Activated T-helper 2 cell treated with anti-CD3 and anti-CD28 coated beads, Interferon-gamma antibody, Interleukin-2, Interleukin-4, amounts not matched to agents 10 μg/mL and 5 μg/mL and 100 μg/mL, durations not matched to agents 14 hours and 24 hours and 36 hours (primary cell): ENCODE data around the gene PRPF6. TPM values are rescaled to one million over a fixed set of nuclear protein-coding genes. Genes with fewer than 3 reads are reported as not detected.
A peak's percentile ranks its signal among the peaks of the same experiment; 100 is the strongest.

Experiments used
- DNase-seq: peaks from one replicate; pipeline ENCODE4 v3.0.0; 2021; ENCODE audit warnings: low spot score
- H3K27ac Mint-ChIP-seq: one replicate; pipeline ENCODE4 v1.8.0; 2021; ENCODE audit warnings: mixed read lengths
- H3K27me3 Mint-ChIP-seq: one replicate; pipeline ENCODE4 v1.8.0; 2021; ENCODE audit warnings: low read depth, mixed read lengths
- H3K36me3 Mint-ChIP-seq: one replicate; pipeline ENCODE4 v1.8.0; 2021; ENCODE audit warnings: low read depth, mixed read lengths
- H3K4me1 Mint-ChIP-seq: one replicate; pipeline ENCODE4 v1.8.0; 2021; ENCODE audit warnings: low read depth, mixed read lengths
- H3K4me3 Mint-ChIP-seq: one replicate; pipeline ENCODE4 v1.8.0; 2021; ENCODE audit warnings: low read depth, mild to moderate bottlenecking, moderate library complexity, mixed read lengths
- H3K9me3 Mint-ChIP-seq: one replicate; pipeline ENCODE4 v1.8.0; 2021; ENCODE audit warnings: mixed read lengths
- intact Hi-C: fragments of 100-400 bp; cut with micrococcal nuclease; formaldehyde crosslinking; loops from one replicate; pipeline ENCODE4 v1.15.1; 2023
- total RNA-seq: library from RNA; stranded (reverse); gene quantifications from 2 replicates; pipeline ENCODE4 v1.2.3, GENCODE V29; 2022

PRPF6 gene
- 68.9 and 70.3 TPM in 2 replicates for total RNA-seq

- Mint-ChIP-seq H3K36me3 (peaks cover 48% of the 10 kb centered on the region), H3K9me3 (no peaks in the 10 kb centered on the region), H3K27ac (peak within 1 kb of the TSS; percentile 99), H3K4me1 (peaks cover 55% of the 10 kb centered on the region), H3K4me3 (peak within 1 kb of the TSS; percentile 96), H3K27me3 (no peaks in the 10 kb centered on the region)
- intact Hi-C loops = loop anchor here (1.0 to 5.0 kb wide), 7 partner anchors 24 to 444 kb away; partner anchors contain the start of genes PTK6, RGS19, RTEL1 and TCEA2
- peak; percentile 93 for DNase-seq
Measured at GRCh38 chr20:63980806-63981728, at the start of gene PRPF6. Gene PRPF6, plus strand, starts transcription at chr20:63981132. Its CDS starts 114 bp downstream, at chr20:63981246.

- Mint-ChIP-seq H3K4me3 (no peak overlapping the region), H3K4me1 (no peaks in the 10 kb centered on the region), H3K27ac (no peak overlapping the region), H3K27me3 (no peaks in the 10 kb centered on the region), H3K36me3 (peaks cover 68% of the 10 kb centered on the region), H3K9me3 (no peaks in the 10 kb centered on the region)
- DNase-seq = no peak
- intact Hi-C loops = no loop called here
Measured at GRCh38 chr20:63931735-63932134, 49.2 kb upstream of the PRPF6 start.

- intact Hi-C loops = no loop called here
- no peak overlapping the region for H3K27ac Mint-ChIP-seq
- H3K36me3 Mint-ChIP-seq = peaks cover 61% of the 10 kb centered on the region
- H3K4me1 Mint-ChIP-seq = no peaks in the 10 kb centered on the region
- H3K4me3 Mint-ChIP-seq = no peak overlapping the region
- DNase-seq = no peak
- H3K9me3 Mint-ChIP-seq = no peaks in the 10 kb centered on the region
- no peaks in the 10 kb centered on the region for H3K27me3 Mint-ChIP-seq
Measured at GRCh38 chr20:63932606-63933160, 48.2 kb upstream of the PRPF6 start.

- intact Hi-C loops = no loop called here
Measured at GRCh38 chr20:63933646-63934045, 47.3 kb upstream of the PRPF6 start.

GRCh38 chr20:63934271-63935068, 46.5 kb upstream of the PRPF6 start:
- no peaks in the 10 kb centered on the region for H3K27me3 Mint-ChIP-seq
- DNase-seq = no peak
- intact Hi-C loops = no loop called here
- H3K27ac Mint-ChIP-seq = no peak overlapping the region
- H3K4me3 Mint-ChIP-seq = no peak overlapping the region
- peaks cover 48% of the 10 kb centered on the region for H3K36me3 Mint-ChIP-seq
- H3K9me3 Mint-ChIP-seq = no peaks in the 10 kb centered on the region
- no peaks in the 10 kb centered on the region for H3K4me1 Mint-ChIP-seq

More at GRCh38 chr20:63933646-63934045, 47.3 kb upstream of the PRPF6 start:
- H3K9me3 Mint-ChIP-seq = no peaks in the 10 kb centered on the region
- no peak overlapping the region for H3K4me3 Mint-ChIP-seq
- DNase-seq = no peak
- H3K27me3 Mint-ChIP-seq = no peaks in the 10 kb centered on the region
- H3K36me3 Mint-ChIP-seq = peaks cover 53% of the 10 kb centered on the region
- no peaks in the 10 kb centered on the region for H3K4me1 Mint-ChIP-seq
- no peak overlapping the region for H3K27ac Mint-ChIP-seq

- intact Hi-C loops = no loop called here
Measured at GRCh38 chr20:63935447-63935846, 45.5 kb upstream of the PRPF6 start.

GRCh38 chr20:63937596-63937995, 43.3 kb upstream of the PRPF6 start:
- no peak overlapping the region for H3K4me3 Mint-ChIP-seq
- peaks cover 6% of the 10 kb centered on the region for H3K4me1 Mint-ChIP-seq
- H3K27me3 Mint-ChIP-seq = no peaks in the 10 kb centered on the region
- no peak for DNase-seq
- no peak overlapping the region for H3K27ac Mint-ChIP-seq
- H3K36me3 Mint-ChIP-seq = peaks cover 31% of the 10 kb centered on the region
- intact Hi-C loops = no loop called here
- no peaks in the 10 kb centered on the region for H3K9me3 Mint-ChIP-seq

More at GRCh38 chr20:63935447-63935846, 45.5 kb upstream of the PRPF6 start:
- H3K4me1 Mint-ChIP-seq = no peaks in the 10 kb centered on the region
- H3K27me3 Mint-ChIP-seq = no peaks in the 10 kb centered on the region
- H3K36me3 Mint-ChIP-seq = peaks cover 43% of the 10 kb centered on the region
- no peak overlapping the region for H3K4me3 Mint-ChIP-seq
- H3K9me3 Mint-ChIP-seq = no peaks in the 10 kb centered on the region
- no peak overlapping the region for H3K27ac Mint-ChIP-seq
- DNase-seq = no peak

- no peak overlapping the region for H3K4me3 Mint-ChIP-seq
- intact Hi-C loops = no loop called here
- no peaks in the 10 kb centered on the region for H3K9me3 Mint-ChIP-seq
- no peaks in the 10 kb centered on the region for H3K27me3 Mint-ChIP-seq
- no peak for DNase-seq
- no peak overlapping the region for H3K27ac Mint-ChIP-seq
- H3K36me3 Mint-ChIP-seq = peaks cover 32% of the 10 kb centered on the region
- peaks cover 6% of the 10 kb centered on the region for H3K4me1 Mint-ChIP-seq
Measured at GRCh38 chr20:63939061-63939935, 41.6 kb upstream of the PRPF6 start.

- Mint-ChIP-seq H3K9me3 (no peaks in the 10 kb centered on the region), H3K27me3 (no peaks in the 10 kb centered on the region), H3K27ac (no peak overlapping the region), H3K4me1 (peaks cover 6% of the 10 kb centered on the region), H3K4me3 (no peak overlapping the region), H3K36me3 (peaks cover 28% of the 10 kb centered on the region)
- intact Hi-C loops = no loop called here
- DNase-seq = no peak
Measured at GRCh38 chr20:63940071-63940471, 40.9 kb upstream of the PRPF6 start.

- H3K4me3 Mint-ChIP-seq = no peak overlapping the region
- no peak for DNase-seq
- no peaks in the 10 kb centered on the region for H3K9me3 Mint-ChIP-seq
- no peaks in the 10 kb centered on the region for H3K27me3 Mint-ChIP-seq
- intact Hi-C loops = no loop called here
- H3K27ac Mint-ChIP-seq = no peak overlapping the region
- peaks cover 6% of the 10 kb centered on the region for H3K4me1 Mint-ChIP-seq
- H3K36me3 Mint-ChIP-seq = peaks cover 25% of the 10 kb centered on the region
Measured at GRCh38 chr20:63940472-63941266, 40.3 kb upstream of the PRPF6 start.

GRCh38 chr20:63941282-63942081, 39.5 kb upstream of the PRPF6 start:
- Mint-ChIP-seq H3K4me3 (no peak overlapping the region), H3K27me3 (no peaks in the 10 kb centered on the region), H3K27ac (peak overlapping the region; percentile 60), H3K9me3 (no peaks in the 10 kb centered on the region), H3K36me3 (peaks cover 20% of the 10 kb centered on the region), H3K4me1 (peaks cover 6% of the 10 kb centered on the region)
- peak; percentile 85 for DNase-seq
- intact Hi-C loops = no loop called here
